GF-D8 (cell line): Measurements from ENCODE around the gene PIGV.
"Not testable (repeated sequence)": the region's sequence is repeated elsewhere in the genome, so short reads cannot be mapped to it uniquely, and the experiment has no call there.

ENCODE experiments used
- DNase-seq: peaks from one replicate; lab custom pipeline; 2025; lab: John Stamatoyannopoulos, UW

Gene PIGV

GRCh38 chr1:26794391-26794790 is 6.6 kb downstream of the PIGV start:
- DNase-seq = no peak

DNA sequence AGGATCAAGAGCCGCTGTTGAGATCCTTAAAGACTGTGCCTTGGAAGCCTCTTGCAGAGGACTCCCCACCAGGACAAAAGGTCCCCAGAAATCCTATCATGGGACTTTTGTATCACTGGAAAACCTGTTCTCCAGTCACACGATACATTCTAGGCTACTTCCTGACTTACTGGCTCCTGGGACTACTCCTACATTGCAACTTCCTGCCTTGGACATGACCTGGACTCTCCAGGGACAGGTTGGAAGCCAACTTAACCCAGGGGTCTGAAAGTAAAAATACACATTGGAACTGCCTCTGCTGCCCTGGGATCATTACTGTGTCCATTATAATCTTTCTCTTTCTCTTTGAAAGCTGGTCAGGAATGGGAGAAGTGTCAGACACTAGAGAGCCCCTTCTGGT is 9.9 kb downstream of the PIGV start:
- DNase-seq = no peak

- no peak for DNase-seq
Measured at GRCh38 chr1:26799479-26800142, 11.9 kb downstream of the PIGV start.

- not testable (repeated sequence) for DNase-seq
Measured at GRCh38 chr1:26803932-26804331, 16.2 kb downstream of the PIGV start.

GRCh38 chr1:26810105-26810504 is 22.4 kb downstream of the PIGV start:
- not testable (repeated sequence) for DNase-seq

GRCh38 chr1:26811057-26811456 is 23.3 kb downstream of the PIGV start:
- DNase-seq = no peak

DNA sequence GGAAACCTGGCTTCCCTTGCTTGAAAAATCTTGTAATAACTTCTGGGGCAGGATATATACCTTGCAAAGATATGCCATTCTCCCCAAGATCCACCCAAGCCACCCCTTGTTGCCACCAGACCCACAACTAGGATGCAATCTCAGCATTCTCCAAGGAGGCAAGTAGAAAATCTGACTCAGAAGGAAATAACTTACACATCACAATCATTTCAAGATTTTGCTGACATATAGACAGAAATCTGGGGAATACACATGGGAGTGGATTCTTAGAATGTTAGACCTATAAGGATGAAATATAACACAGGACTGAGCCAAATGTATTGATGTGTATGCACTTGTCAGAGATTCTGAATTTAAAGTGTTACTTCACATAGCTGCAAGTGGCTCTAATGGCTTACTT is 24.0 kb downstream of the PIGV start:
- DNase-seq = no peak

DNA sequence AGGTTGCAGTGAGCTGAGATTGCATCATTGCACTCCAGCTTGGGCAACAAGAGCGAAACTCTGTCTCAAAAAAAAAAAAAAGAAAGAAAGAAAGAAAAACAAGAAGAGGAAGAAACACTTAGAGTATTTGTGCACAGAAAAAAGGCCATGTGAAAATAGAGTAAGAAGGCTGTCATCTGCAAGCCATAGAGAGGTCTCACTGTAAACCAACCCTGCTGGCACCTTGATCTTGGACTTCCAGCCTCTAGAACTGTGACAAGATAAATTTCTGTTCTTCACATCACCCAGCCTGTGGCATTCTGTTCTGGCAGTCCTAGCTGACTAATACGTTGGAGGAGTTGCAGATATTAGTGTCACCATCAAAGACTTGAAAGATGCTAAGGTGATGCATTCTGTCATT is 26.6 kb downstream of the PIGV start:
- DNase-seq = no peak

DNA sequence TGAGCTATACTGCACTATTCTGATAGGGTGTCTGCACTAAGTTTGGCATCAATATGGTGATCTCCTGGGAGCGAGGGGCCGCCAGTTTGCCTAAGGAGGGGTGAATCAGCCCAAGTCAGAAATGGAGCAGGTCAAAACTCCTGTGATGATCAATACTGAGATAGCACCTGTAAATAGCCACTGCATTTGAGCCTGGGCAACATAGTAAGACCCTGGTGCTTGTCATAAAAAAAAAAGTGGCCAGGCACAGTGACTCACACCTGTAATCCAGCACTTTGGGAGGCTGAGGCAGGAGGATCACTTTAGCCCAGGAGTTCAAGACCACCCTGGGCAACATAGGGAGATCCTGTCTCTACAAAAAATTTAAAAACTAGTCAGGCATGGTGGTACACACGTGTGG is 27.1 kb downstream of the PIGV start:
- DNase-seq = no peak

GRCh38 chr1:26820784-26821269 is 33.1 kb downstream of the PIGV start:
- peak; percentile 37 for DNase-seq

GRCh38 chr1:26822737-26823395 is 35.1 kb downstream of the PIGV start:
- no peak for DNase-seq

- DNase-seq = no peak
Measured at GRCh38 chr1:26824731-26825130, 37.0 kb downstream of the PIGV start.

DNA sequence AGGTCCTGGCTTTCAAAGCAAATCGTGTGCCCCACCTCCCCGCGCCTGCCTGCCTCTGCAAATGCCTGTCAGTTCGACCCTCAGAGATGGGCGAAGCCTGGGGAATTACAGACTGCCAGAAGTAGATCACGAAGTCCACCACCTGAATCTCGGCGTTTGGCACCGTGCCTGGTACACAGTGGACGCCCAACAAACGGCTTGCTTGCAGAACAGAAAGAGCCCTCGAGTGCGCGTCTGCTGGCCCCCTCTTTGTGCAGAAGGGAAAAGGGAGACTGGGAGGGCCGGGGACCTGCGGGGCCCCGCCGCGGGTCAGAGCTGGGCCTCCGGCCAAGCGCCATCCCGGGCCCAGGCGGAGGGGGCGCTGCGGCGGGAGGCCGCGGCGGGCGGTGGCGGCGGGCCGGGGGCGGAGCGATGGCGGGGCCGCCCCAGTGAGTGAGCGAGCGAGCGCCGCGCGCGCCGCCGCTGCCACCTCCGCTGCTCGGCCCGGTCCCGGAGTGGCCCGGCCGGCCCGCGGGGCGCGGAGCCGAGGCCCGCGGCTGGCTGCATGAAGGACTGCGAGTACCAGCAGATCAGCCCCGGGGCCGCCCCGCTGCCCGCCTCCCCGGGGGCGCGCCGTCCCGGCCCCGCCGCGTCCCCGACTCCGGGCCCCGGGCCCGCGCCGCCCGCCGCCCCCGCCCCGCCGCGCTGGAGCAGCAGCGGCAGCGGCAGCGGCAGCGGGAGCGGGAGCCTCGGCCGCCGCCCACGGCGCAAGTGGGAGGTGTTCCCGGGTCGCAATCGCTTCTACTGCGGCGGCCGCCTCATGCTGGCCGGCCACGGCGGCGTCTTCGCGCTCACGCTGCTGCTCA is 38.7 kb downstream of the PIGV start, which contains the start of gene ZDHHC18:
Gene ZDHHC18 (plus strand): TSS at position 428 of the 845 bp plus-strand sequence. CDS start 117 bp downstream, at position 545.
- DNase-seq = no peak

- no peak for DNase-seq
Measured at GRCh38 chr1:26827106-26827604, 39.4 kb downstream of the PIGV start.

GRCh38 chr1:26827663-26828062 is 39.9 kb downstream of the PIGV start:
- no peak for DNase-seq

DNA sequence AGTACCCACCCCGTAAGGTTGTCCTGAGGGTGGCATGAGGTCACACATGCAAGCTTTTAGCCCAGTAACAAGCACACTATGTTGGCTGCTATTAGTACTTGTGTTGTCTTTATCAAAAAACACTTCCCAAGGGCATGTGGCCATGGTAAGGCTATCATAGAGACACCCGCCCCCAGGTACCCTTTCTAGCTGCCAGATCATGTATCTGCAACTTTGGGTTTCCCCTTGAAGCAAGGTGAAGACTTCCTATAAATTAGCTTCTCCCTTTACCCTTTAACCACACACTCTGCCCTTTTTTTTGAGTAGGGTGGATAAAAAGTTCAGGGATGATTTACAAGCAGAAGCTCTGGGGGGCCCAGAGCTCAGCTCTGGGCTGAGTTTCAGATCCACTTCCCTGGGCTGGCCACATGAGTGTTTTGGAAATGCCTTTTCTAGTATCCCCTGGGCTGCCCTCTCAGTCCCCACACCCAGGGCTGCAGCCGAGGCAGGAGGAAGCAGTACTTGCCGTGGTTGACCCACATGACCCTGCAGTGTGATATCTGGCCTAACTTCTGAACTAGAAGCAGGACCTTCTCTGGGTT is 40.8 kb downstream of the PIGV start:
- DNase-seq = no peak

DNA sequence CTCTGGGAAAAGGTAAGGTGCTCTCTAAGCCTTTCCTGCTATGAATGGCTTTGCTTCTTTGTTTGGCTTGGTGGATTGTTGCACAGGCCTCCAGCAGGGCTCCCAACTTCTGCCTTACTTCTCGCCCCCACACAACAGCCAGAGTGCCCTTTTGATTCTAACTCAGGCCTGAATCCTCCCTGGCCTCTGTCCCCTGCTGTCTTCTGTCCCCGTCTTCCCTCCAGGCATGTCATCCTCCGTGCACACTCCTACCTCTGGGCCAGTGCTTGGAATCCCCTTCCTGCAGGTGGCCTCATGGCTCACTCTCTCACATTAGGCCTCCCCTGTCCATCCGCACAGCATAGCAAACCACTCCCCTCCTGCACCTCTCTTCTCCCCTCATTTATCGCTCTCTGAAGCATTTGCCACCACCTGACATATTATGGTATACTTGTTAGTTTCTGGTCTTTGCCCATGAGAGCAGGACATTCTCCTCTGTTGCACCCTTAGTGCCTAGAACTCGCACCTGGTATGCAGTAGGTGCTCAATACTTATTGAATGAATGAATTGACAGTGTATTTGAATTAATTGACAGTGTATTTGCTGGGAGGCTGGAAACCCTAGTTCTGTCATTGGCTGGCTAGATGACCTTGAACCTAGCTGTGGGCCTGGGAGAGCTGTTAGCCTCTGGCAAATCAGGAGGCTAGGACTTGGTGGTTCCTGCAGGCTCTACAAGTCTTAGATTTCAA is 41.6 kb downstream of the PIGV start:
- no peak for DNase-seq

- no peak for DNase-seq
Measured at GRCh38 chr1:26831059-26831458, 43.3 kb downstream of the PIGV start.

GRCh38 chr1:26831546-26832248 is 43.9 kb downstream of the PIGV start:
- no peak for DNase-seq

GRCh38 chr1:26832249-26832960 is 44.7 kb downstream of the PIGV start:
- no peak for DNase-seq
